ENCODE data around the gene VAT1L. TPM values are rescaled to one million over a fixed set of nuclear protein-coding genes. Genes with fewer than 3 reads are reported as not detected.

VAT1L gene
- total RNA-seq, 4 donors from 2014 or later = 0.80 to 1.4 (median 1.2) TPM

- Histone ChIP-seq H3K4me1 (no peaks in the 10 kb centered on the region), H3K4me3 (no peak overlapping the region), H3K27me3 (no peaks in the 10 kb centered on the region), H3K27ac (no peak overlapping the region), H3K9me3 (no peaks in the 10 kb centered on the region), H3K36me3 (no peaks in the 10 kb centered on the region)
- TF ChIP-seq, protein P1, sequence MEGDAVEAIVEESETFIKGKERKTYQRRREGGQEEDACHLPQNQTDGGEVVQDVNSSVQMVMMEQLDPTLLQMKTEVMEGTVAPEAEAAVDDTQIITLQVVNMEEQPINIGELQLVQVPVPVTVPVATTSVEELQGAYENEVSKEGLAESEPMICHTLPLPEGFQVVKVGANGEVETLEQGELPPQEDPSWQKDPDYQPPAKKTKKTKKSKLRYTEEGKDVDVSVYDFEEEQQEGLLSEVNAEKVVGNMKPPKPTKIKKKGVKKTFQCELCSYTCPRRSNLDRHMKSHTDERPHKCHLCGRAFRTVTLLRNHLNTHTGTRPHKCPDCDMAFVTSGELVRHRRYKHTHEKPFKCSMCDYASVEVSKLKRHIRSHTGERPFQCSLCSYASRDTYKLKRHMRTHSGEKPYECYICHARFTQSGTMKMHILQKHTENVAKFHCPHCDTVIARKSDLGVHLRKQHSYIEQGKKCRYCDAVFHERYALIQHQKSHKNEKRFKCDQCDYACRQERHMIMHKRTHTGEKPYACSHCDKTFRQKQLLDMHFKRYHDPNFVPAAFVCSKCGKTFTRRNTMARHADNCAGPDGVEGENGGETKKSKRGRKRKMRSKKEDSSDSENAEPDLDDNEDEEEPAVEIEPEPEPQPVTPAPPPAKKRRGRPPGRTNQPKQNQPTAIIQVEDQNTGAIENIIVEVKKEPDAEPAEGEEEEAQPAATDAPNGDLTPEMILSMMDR (IDR thresholded peaks at IDR 0.05) = no peak
- no peak for TF ChIP-seq POLR2AphosphoS5 (IDR thresholded peaks at IDR 0.05)
- no peak for TF ChIP-seq POLR2A (IDR thresholded peaks at IDR 0.05)
- no peak for TF ChIP-seq EP300 (IDR thresholded peaks at IDR 0.05; ENCODE audit: low read depth)
- 70% methylated on average over 4 of the region's 4 CpGs; no CpG with 5 or more reads in 1 of the 2 donors for WGBS, 2 donors (ENCODE audit: low coverage in 1 of 2)
- in situ Hi-C loops (cut with MboI; ENCODE audit: low pct_ligation_motif_present in 1 of 4, low pct_unique_long_range_greater_than_20kb in 1 of 4, low sequenced_read_pairs in 3 of 4) (no loop called here), intact Hi-C loops (cut with DNase I; ENCODE audit: low total_unique reads) (no loop called here)
- no peak for DNase-seq
These were observed 124.3 kb downstream of the VAT1L start for GRCh38 chr16:77912617-77913016.

- no peaks in the 10 kb centered on the region for H3K9me3 ChIP-seq
- peaks cover 0 to 8% (median 0%) of the 10 kb centered on the region in 4 donors for H3K4me1 ChIP-seq
- DNase-seq = no peak
- no peaks in the 10 kb centered on the region for H3K27me3 ChIP-seq
- H3K4me3 ChIP-seq = no peak overlapping the region
- no peak overlapping the region for H3K27ac ChIP-seq
- in situ Hi-C loops (cut with MboI; ENCODE audit: low pct_ligation_motif_present in 1 of 4, low pct_unique_long_range_greater_than_20kb in 1 of 4, low sequenced_read_pairs in 3 of 4) (no loop called here), intact Hi-C loops (cut with DNase I; ENCODE audit: low total_unique reads) (no loop called here)
- TF ChIP-seq, protein P1 (IDR thresholded peaks at IDR 0.05) = no peak
- TF ChIP-seq POLR2A (IDR thresholded peaks at IDR 0.05) (no peak), EP300 (IDR thresholded peaks at IDR 0.05; ENCODE audit: low read depth) (no peak), POLR2AphosphoS5 (IDR thresholded peaks at IDR 0.05) (no peak)
- no peaks in the 10 kb centered on the region for H3K36me3 ChIP-seq
- WGBS, 2 donors (ENCODE audit: low coverage in 1 of 2) = 53 to 81% methylated on average over 2 of the region's 2 CpGs
These were observed 125.4 kb downstream of the VAT1L start for GRCh38 chr16:77913738-77914253.

GRCh38 chr16:77916111-77916510, 127.7 kb downstream of the VAT1L start:
- in situ Hi-C loops (cut with MboI; ENCODE audit: low pct_ligation_motif_present in 1 of 4, low pct_unique_long_range_greater_than_20kb in 1 of 4, low sequenced_read_pairs in 3 of 4) (no loop called here), intact Hi-C loops (cut with DNase I; ENCODE audit: low total_unique reads) (no loop called here)
- Histone ChIP-seq H3K4me1 (peaks cover 0 to 10% (median 0%) of the 10 kb centered on the region in 4 donors), H3K27ac (no peak overlapping the region), H3K36me3 (no peaks in the 10 kb centered on the region), H3K27me3 (no peaks in the 10 kb centered on the region), H3K4me3 (no peak overlapping the region), H3K9me3 (no peaks in the 10 kb centered on the region)
- DNase-seq = no peak
- TF ChIP-seq, protein P1 (IDR thresholded peaks at IDR 0.05) = no peak
- TF ChIP-seq EP300 (IDR thresholded peaks at IDR 0.05; ENCODE audit: low read depth) = no peak
- TF ChIP-seq POLR2AphosphoS5 (IDR thresholded peaks at IDR 0.05) = no peak
- TF ChIP-seq POLR2A (IDR thresholded peaks at IDR 0.05) = no peak
- 87 to 93% methylated on average over 2 to 9 of the region's 9 CpGs for WGBS, 2 donors (ENCODE audit: low coverage in 1 of 2)

DNA sequence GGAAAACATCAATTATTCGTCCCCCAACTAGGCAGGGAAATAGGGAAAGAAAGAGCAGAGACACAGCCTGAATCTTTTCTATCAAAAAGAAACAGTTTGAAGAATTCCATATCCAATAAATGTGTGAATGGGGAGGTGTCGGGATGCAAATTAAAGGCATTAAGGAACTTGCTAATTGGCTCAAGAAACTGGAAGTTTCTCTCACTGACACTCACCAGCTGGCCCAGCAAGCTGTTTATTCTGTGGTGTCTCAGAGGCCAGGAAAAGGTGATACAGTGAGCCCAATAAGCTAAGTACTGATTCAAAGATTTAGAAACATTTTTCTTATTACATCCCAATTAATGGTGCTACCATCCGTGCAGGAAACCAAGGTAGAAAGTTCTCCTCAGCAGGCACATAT, 129.6 kb downstream of the VAT1L start:
- in situ Hi-C loops (cut with MboI; ENCODE audit: low pct_ligation_motif_present in 1 of 4, low pct_unique_long_range_greater_than_20kb in 1 of 4, low sequenced_read_pairs in 3 of 4) = no loop called here

More for the DNA sequence above, 129.6 kb downstream of the VAT1L start:
- Histone ChIP-seq H3K27ac (no peak overlapping the region), H3K4me3 (no peak overlapping the region), H3K27me3 (no peaks in the 10 kb centered on the region), H3K4me1 (peaks cover 0 to 10% (median 0%) of the 10 kb centered on the region in 4 donors), H3K9me3 (no peaks in the 10 kb centered on the region), H3K36me3 (no peaks in the 10 kb centered on the region)
- 62 to 75% methylated on average over 2 to 3 of the region's 3 CpGs for WGBS, 2 donors (ENCODE audit: low coverage in 1 of 2)
- intact Hi-C loops (cut with DNase I; ENCODE audit: low total_unique reads) = no loop called here
- DNase-seq = no peak
- no peak for TF ChIP-seq POLR2AphosphoS5 (IDR thresholded peaks at IDR 0.05)
- no peak for TF ChIP-seq POLR2A (IDR thresholded peaks at IDR 0.05)
- TF ChIP-seq, protein P1 (IDR thresholded peaks at IDR 0.05) = no peak
- TF ChIP-seq EP300 (IDR thresholded peaks at IDR 0.05; ENCODE audit: low read depth) = no peak
